Measurements from ENCODE around the gene FAM120A.
"Not testable (repeated sequence)": the region's sequence is repeated elsewhere in the genome, so short reads cannot be mapped to it uniquely, and the experiment has no call there.

DNA sequence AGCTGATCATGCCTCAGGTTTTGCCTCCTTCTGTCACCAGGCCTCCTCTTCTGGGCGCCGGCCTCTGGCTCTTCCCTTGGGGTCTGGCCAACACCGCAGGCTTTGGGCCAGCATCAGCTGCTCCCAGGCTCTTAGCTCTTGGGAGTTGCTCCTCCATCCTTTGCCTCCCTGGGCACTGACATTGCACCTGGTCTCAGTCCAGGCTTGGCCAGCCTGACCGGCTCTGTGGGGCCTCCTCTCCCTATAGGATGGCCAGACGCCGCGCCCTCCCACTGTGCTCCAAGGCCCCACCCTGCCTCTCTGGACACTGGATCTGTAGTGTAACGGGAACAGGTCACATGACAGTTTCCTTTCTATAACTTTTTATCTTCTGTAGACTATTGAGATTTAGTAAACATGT lies 59.7 kb downstream of the FAM120A start:
- TF ChIP-seq, protein P1, sequence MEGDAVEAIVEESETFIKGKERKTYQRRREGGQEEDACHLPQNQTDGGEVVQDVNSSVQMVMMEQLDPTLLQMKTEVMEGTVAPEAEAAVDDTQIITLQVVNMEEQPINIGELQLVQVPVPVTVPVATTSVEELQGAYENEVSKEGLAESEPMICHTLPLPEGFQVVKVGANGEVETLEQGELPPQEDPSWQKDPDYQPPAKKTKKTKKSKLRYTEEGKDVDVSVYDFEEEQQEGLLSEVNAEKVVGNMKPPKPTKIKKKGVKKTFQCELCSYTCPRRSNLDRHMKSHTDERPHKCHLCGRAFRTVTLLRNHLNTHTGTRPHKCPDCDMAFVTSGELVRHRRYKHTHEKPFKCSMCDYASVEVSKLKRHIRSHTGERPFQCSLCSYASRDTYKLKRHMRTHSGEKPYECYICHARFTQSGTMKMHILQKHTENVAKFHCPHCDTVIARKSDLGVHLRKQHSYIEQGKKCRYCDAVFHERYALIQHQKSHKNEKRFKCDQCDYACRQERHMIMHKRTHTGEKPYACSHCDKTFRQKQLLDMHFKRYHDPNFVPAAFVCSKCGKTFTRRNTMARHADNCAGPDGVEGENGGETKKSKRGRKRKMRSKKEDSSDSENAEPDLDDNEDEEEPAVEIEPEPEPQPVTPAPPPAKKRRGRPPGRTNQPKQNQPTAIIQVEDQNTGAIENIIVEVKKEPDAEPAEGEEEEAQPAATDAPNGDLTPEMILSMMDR (conservative IDR thresholded peaks at IDR 0.05 in 1 of 2, IDR thresholded peaks at IDR 0.05 in 1 of 2; ENCODE audit: low read depth in 1 of 2, low read length in 2 of 2), result not testable (repeated sequence)
- not testable (repeated sequence) for TF ChIP-seq EZH2 (IDR thresholded peaks at IDR 0.05; ENCODE audit: low read length, missing control alignments)

All from fibroblast of lung (primary cell).